ENCODE measurements around the gene PRR3.
A peak's percentile ranks its signal among the peaks of the same experiment; 100 is the strongest.

The PRR3 gene

GRCh38 chr6:30543821-30544220, 13.3 kb upstream of the PRR3 start:
- DNase-seq (ENCODE audit: low read depth), result no peak
- TF ChIP-seq CTCF (IDR thresholded peaks at IDR 0.05; ENCODE audit: insufficient read depth, low read depth, low read length, missing control alignments), result no peak
- no peak overlapping the region for H3K4me3 ChIP-seq (ENCODE audit: low read depth, low read length)

GRCh38 chr6:30544666-30545272, 12.3 kb upstream of the PRR3 start:
- peak; percentile 74 for TF ChIP-seq CTCF (IDR thresholded peaks at IDR 0.05; ENCODE audit: insufficient read depth, low read depth, low read length, missing control alignments)
- H3K4me3 ChIP-seq (ENCODE audit: low read depth, low read length), result no peak overlapping the region
- peak; percentile 67 for DNase-seq (ENCODE audit: low read depth)

- no peak for TF ChIP-seq CTCF (IDR thresholded peaks at IDR 0.05; ENCODE audit: insufficient read depth, low read depth, low read length, missing control alignments)
- DNase-seq (ENCODE audit: low read depth), result no peak
- no peak overlapping the region for H3K4me3 ChIP-seq (ENCODE audit: low read depth, low read length)
These were observed 9.6 kb upstream of the PRR3 start for GRCh38 chr6:30547454-30547853.

- TF ChIP-seq CTCF (IDR thresholded peaks at IDR 0.05; ENCODE audit: insufficient read depth, low read depth, low read length, missing control alignments), result no peak
- H3K4me3 ChIP-seq (ENCODE audit: low read depth, low read length), result no peak overlapping the region
- no peak for DNase-seq (ENCODE audit: low read depth)
These were observed 8.7 kb upstream of the PRR3 start for GRCh38 chr6:30548375-30548774.

GRCh38 chr6:30554404-30554803, 2.7 kb upstream of the PRR3 start:
- no peak for TF ChIP-seq CTCF (IDR thresholded peaks at IDR 0.05; ENCODE audit: insufficient read depth, low read depth, low read length, missing control alignments)
- DNase-seq (ENCODE audit: low read depth), result no peak
- no peak overlapping the region for H3K4me3 ChIP-seq (ENCODE audit: low read depth, low read length)

- H3K4me3 ChIP-seq (ENCODE audit: low read depth, low read length), result peak overlapping the region; percentile 100
- no peak for TF ChIP-seq CTCF (IDR thresholded peaks at IDR 0.05; ENCODE audit: insufficient read depth, low read depth, low read length, missing control alignments)
- peak; percentile 22 for DNase-seq (ENCODE audit: low read depth)
These were observed 1.9 kb upstream of the PRR3 start for GRCh38 chr6:30554962-30555815.

- TF ChIP-seq CTCF (IDR thresholded peaks at IDR 0.05; ENCODE audit: insufficient read depth, low read depth, low read length, missing control alignments), result no peak
- H3K4me3 ChIP-seq (ENCODE audit: low read depth, low read length), result peak overlapping the region; percentile 100
- no peak for DNase-seq (ENCODE audit: low read depth)
These were observed 1.4 kb upstream of the PRR3 start for GRCh38 chr6:30555816-30556065.
